Measurements from ENCODE around the gene MYCBP2. TPM values are rescaled to one million over a fixed set of nuclear protein-coding genes. Genes with fewer than 3 reads are reported as not detected.
A peak's percentile ranks its signal among the peaks of the same experiment; 100 is the strongest.
"Not testable (repeated sequence)": the region's sequence is repeated elsewhere in the genome, so short reads cannot be mapped to it uniquely, and the experiment has no call there.

Gene MYCBP2
- total and polyA plus RNA-seq, 10 donors: 55.2 to 251 (median 200) TPM

DNA sequence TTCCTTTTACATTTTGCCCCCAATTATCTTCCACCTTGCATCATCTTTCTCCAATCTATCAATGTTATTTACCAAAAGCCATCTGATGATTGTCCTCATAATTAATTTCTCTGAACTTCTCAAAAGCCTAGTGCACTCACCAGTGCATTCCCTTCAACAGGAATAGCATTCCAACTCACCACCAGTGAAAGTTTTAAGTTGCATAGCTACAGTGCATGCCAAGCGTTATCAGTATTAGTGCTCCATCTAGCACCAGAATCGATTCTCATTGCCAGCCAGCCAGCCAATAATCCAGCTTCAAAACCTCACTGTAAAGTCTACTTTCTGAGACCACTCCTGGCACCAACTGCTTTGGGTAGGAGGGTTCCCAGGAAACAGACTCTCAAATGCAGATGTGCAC lies 7.4 kb downstream of the MYCBP2 start:
- Histone ChIP-seq H3K27ac (peak overlapping the region in 1 of 8 donors; percentile 37), H3K36me3 (peaks cover 0 to 13% (median 3%) of the 10 kb centered on the region in 6 donors), H3K4me3 (no peak overlapping the region), H3K4me1 (peaks cover 49 to 100% (median 97%) of the 10 kb centered on the region in 6 donors), H3K9me3 (no peaks in the 10 kb centered on the region), H3K27me3 (replicated peaks in 1 of 7) (no peaks in the 10 kb centered on the region)
- WGBS, 5 donors: 61 to 92% (median 86%) methylated on average over 2 of the region's 2 CpGs
- intact Hi-C loops (cut with DNase I; ENCODE audit: low total_unique reads): no loop called here
- DNase-seq: no peak
- TF ChIP-seq POLR2A (IDR thresholded peaks at IDR 0.05): no peak
- TF ChIP-seq POLR2AphosphoS5 (IDR thresholded peaks at IDR 0.05): no peak
- TF ChIP-seq, protein P1, sequence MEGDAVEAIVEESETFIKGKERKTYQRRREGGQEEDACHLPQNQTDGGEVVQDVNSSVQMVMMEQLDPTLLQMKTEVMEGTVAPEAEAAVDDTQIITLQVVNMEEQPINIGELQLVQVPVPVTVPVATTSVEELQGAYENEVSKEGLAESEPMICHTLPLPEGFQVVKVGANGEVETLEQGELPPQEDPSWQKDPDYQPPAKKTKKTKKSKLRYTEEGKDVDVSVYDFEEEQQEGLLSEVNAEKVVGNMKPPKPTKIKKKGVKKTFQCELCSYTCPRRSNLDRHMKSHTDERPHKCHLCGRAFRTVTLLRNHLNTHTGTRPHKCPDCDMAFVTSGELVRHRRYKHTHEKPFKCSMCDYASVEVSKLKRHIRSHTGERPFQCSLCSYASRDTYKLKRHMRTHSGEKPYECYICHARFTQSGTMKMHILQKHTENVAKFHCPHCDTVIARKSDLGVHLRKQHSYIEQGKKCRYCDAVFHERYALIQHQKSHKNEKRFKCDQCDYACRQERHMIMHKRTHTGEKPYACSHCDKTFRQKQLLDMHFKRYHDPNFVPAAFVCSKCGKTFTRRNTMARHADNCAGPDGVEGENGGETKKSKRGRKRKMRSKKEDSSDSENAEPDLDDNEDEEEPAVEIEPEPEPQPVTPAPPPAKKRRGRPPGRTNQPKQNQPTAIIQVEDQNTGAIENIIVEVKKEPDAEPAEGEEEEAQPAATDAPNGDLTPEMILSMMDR (IDR thresholded peaks at IDR 0.05 in 8 of 11, conservative IDR thresholded peaks at IDR 0.05 in 3 of 11): no peak

GRCh38 chr13:77318741-77319140 lies 8.2 kb downstream of the MYCBP2 start:
- H3K9me3 ChIP-seq: no peaks in the 10 kb centered on the region
- no peaks in the 10 kb centered on the region for H3K27me3 ChIP-seq (replicated peaks in 1 of 7)
- H3K4me1 ChIP-seq: peaks cover 48 to 100% (median 96%) of the 10 kb centered on the region in 6 donors
- 36 to 68% (median 47%) methylated on average over 2 of the region's 2 CpGs for WGBS, 5 donors
- intact Hi-C loops (cut with DNase I; ENCODE audit: low total_unique reads): no loop called here
- DNase-seq: no peak
- H3K4me3 ChIP-seq: no peak overlapping the region
- H3K36me3 ChIP-seq: peaks cover 0 to 13% (median 3%) of the 10 kb centered on the region in 6 donors
- H3K27ac ChIP-seq: no peak overlapping the region
- TF ChIP-seq POLR2AphosphoS5 (IDR thresholded peaks at IDR 0.05) (no peak), POLR2A (IDR thresholded peaks at IDR 0.05) (no peak)
- TF ChIP-seq, protein P1 (IDR thresholded peaks at IDR 0.05 in 8 of 11, conservative IDR thresholded peaks at IDR 0.05 in 3 of 11): no peak

DNA sequence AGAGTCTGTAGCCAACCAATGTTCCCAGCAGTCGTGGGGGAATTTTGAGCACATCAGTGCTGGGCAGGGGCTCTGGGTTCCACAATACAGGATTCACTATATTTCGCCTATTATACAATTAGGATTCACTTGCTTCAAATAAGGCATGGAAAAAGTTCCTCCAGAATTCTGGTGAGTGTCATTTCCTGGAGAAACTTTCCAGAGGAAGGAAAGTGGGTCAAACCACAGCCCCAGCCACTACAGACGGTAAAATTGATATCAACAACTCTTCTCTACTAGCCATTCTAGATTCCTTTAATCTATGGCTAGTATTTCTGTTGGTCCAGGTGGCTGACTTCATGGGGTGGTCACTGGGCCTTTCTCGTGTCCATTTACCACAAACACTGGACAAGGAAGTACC lies 10.5 kb downstream of the MYCBP2 start:
- Histone ChIP-seq H3K9me3 (no peaks in the 10 kb centered on the region), H3K36me3 (peaks cover 0 to 13% (median 3%) of the 10 kb centered on the region in 6 donors), H3K4me3 (no peak overlapping the region), H3K4me1 (peaks cover 41 to 100% (median 91%) of the 10 kb centered on the region in 6 donors), H3K27ac (peak overlapping the region in 5 of 8 donors; percentile 37 to 63 (median 49)), H3K27me3 (replicated peaks in 1 of 7) (no peaks in the 10 kb centered on the region)
- DNase-seq: no peak
- TF ChIP-seq, protein P1 (IDR thresholded peaks at IDR 0.05 in 8 of 11, conservative IDR thresholded peaks at IDR 0.05 in 3 of 11): no peak
- TF ChIP-seq POLR2A (IDR thresholded peaks at IDR 0.05) (no peak), POLR2AphosphoS5 (IDR thresholded peaks at IDR 0.05) (no peak)
- intact Hi-C loops (cut with DNase I; ENCODE audit: low total_unique reads): no loop called here
- 37 to 55% (median 46%) methylated on average over 4 of the region's 4 CpGs for WGBS, 5 donors

DNA sequence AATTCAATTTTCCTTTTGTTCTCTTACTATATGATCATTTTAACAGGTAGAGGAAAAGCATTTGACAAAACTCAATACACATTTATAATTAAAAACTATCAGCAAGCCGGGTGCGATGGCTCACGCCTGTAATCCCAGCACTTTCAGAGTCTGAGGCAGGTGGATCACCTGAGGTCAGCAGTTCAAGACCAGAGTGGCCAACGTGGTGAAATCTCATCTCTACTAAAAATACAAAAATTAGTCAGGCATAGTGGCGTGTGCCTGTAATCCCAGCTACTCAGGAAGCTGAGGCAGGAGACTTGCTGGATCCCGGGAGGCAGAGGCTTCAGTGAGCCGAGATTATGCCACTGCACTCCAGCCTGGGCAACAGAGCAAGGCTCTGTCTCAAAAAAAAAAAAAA lies 11.4 kb downstream of the MYCBP2 start:
- H3K9me3 ChIP-seq; DNase-seq; H3K4me3 ChIP-seq; H3K27me3 ChIP-seq (replicated peaks in 1 of 7); intact Hi-C loops (cut with DNase I; ENCODE audit: low total_unique reads): not testable (repeated sequence)
- Histone ChIP-seq H3K27ac (peak overlapping the region in 3 of 8 donors; percentile 48 to 63 (median 57)), H3K36me3 (peaks cover 0 to 13% (median 3%) of the 10 kb centered on the region in 6 donors), H3K4me1 (peaks cover 42 to 100% (median 91%) of the 10 kb centered on the region in 6 donors)
- 83 to 92% (median 89%) methylated on average over 7 of the region's 7 CpGs for WGBS, 5 donors
